Measurements from ENCODE around the gene ADRA2B.

Gene ADRA2B

DNA sequence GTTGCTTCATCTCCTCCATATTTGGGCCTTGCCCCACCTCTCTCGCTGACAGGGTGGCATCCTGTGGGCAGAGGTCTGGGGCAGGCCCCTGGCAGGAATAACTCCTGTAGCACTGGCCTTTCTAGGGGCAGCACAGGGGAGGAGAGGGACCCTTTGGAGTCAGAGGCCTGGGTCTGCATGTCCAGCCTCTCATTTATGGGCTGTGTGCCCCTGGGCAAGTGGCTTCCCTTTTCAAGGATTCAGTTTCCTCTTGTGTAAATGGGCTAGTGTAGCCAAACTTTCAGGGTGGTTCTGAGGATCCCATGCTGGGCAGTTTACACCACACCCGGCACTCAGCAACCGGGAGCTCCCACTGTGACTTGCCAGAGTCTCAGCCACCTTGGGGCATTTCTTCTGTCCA is 23.4 kb downstream of the ADRA2B start:
- Histone ChIP-seq H3K27ac (ENCODE audit: insufficient read depth in 1 of 2, low read depth in 1 of 2, low read length in 2 of 2, poor library complexity in 1 of 2, severe bottlenecking in 2 of 2) (no peak overlapping the region), H3K9me3 (ENCODE audit: control extremely low read depth in 1 of 5, control insufficient read depth in 4 of 5, insufficient read depth in 2 of 5, low read depth in 1 of 5, low read length in 4 of 5) (no peaks in the 10 kb centered on the region), H3K27me3 (replicated peaks in 2 of 5; ENCODE audit: control insufficient read depth in 4 of 5, insufficient read depth in 5 of 5, low read length in 4 of 5) (no peaks in the 10 kb centered on the region), H3K36me3 (ENCODE audit: control insufficient read depth in 4 of 4, insufficient read depth in 4 of 4, low read length in 3 of 4) (no peaks in the 10 kb centered on the region), H3K4me1 (ENCODE audit: control extremely low read depth in 1 of 4, control insufficient read depth in 4 of 4, insufficient read depth in 4 of 4, low read length in 3 of 4) (no peaks in the 10 kb centered on the region), H3K4me3 (ENCODE audit: control insufficient read depth in 1 of 7, extremely low read depth in 1 of 7, insufficient read depth in 4 of 7, low read depth in 2 of 7, low read length in 6 of 7) (no peak overlapping the region)
- POLR2A ChIA-PET: no interaction called here
- no peak for DNase-seq
- WGBS (ENCODE audit: insufficient coverage): 96% methylated on average over 3 of the region's 3 CpGs
- CTCF ChIA-PET: interaction anchor here (1.8 to 3.2 kb wide), 2 partner anchors 24 to 45 kb away, joined by 5 to 8 read pairs; partner anchors contain the start of gene ASTL

DNA sequence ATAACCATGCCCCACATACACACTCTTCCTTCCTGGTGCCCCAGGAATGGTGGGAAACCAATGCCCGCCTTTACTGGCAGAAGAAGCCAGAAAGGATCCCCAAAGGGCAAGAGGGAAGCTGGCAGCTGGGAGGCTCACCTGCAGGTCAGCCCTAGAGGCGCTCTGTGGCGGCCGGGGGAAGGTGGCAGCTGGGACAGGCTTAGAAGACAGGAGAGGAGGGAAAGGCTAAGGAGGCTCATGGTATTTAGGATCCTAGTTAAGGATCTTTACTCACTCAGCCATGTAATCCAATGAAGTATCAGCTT is 23.8 kb downstream of the ADRA2B start:
- Histone ChIP-seq H3K4me1 (ENCODE audit: control extremely low read depth in 1 of 4, control insufficient read depth in 4 of 4, insufficient read depth in 4 of 4, low read length in 3 of 4) (no peaks in the 10 kb centered on the region), H3K4me3 (ENCODE audit: control insufficient read depth in 1 of 7, extremely low read depth in 1 of 7, insufficient read depth in 4 of 7, low read depth in 2 of 7, low read length in 6 of 7) (no peak overlapping the region), H3K9me3 (ENCODE audit: control extremely low read depth in 1 of 5, control insufficient read depth in 4 of 5, insufficient read depth in 2 of 5, low read depth in 1 of 5, low read length in 4 of 5) (no peaks in the 10 kb centered on the region), H3K27me3 (replicated peaks in 2 of 5; ENCODE audit: control insufficient read depth in 4 of 5, insufficient read depth in 5 of 5, low read length in 4 of 5) (no peaks in the 10 kb centered on the region), H3K36me3 (ENCODE audit: control insufficient read depth in 4 of 4, insufficient read depth in 4 of 4, low read length in 3 of 4) (no peaks in the 10 kb centered on the region), H3K27ac (ENCODE audit: insufficient read depth in 1 of 2, low read depth in 1 of 2, low read length in 2 of 2, poor library complexity in 1 of 2, severe bottlenecking in 2 of 2) (no peak overlapping the region)
- DNase-seq: no peak
- ChIA-PET CTCF (interaction anchor here (1.8 to 3.2 kb wide), 2 partner anchors 25 to 46 kb away, joined by 5 to 8 read pairs; partner anchors contain the start of gene ASTL), POLR2A (no interaction called here)
- WGBS (ENCODE audit: insufficient coverage): 97% methylated on average over 4 of the region's 4 CpGs

GRCh38 chr2:96091711-96092572 is 24.4 kb downstream of the ADRA2B start:
- CTCF ChIA-PET: interaction anchor here (1.8 to 3.2 kb wide), 2 partner anchors 25 to 46 kb away, joined by 5 to 8 read pairs; partner anchors contain the start of gene ASTL

DNA sequence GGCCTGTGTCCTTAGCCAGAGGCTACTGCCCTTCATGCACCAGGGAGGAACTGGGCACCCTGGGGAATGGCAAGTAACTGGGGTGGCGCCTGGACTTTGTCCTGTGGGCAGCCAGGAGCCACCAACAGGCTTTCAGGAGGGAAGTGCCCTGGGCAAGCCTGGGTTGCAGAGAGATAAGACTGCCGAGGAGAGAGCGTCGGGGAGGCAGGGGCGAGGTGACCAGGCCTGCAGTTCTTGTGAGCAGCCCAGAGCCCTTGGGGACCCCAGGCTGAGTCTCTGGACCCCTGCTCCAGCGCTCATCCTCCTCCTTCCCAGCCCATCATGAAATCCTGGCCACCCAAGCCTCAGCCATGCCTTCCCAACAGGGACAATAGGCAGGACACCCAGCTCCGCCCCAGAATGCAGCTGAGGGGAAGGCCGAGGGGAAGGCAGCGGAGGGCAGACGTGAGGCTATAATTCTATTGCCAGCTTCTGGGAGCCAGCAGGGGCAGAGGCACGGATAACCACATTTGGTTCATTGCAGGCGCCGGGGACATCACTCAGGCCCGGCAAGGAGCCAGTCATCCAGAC is 25.1 kb downstream of the ADRA2B start:
- H3K36me3 ChIP-seq (ENCODE audit: control insufficient read depth in 4 of 4, insufficient read depth in 4 of 4, low read length in 3 of 4): no peaks in the 10 kb centered on the region
- no peaks in the 10 kb centered on the region for H3K9me3 ChIP-seq (ENCODE audit: control extremely low read depth in 1 of 5, control insufficient read depth in 4 of 5, insufficient read depth in 2 of 5, low read depth in 1 of 5, low read length in 4 of 5)
- 96% methylated on average over 14 of the region's 14 CpGs for WGBS (ENCODE audit: insufficient coverage)
- POLR2A ChIA-PET: no interaction called here
- H3K27me3 ChIP-seq (replicated peaks in 2 of 5; ENCODE audit: control insufficient read depth in 4 of 5, insufficient read depth in 5 of 5, low read length in 4 of 5): no peaks in the 10 kb centered on the region
- DNase-seq: no peak
- no peaks in the 10 kb centered on the region for H3K4me1 ChIP-seq (ENCODE audit: control extremely low read depth in 1 of 4, control insufficient read depth in 4 of 4, insufficient read depth in 4 of 4, low read length in 3 of 4)
- no peak overlapping the region for H3K27ac ChIP-seq (ENCODE audit: insufficient read depth in 1 of 2, low read depth in 1 of 2, low read length in 2 of 2, poor library complexity in 1 of 2, severe bottlenecking in 2 of 2)
- H3K4me3 ChIP-seq (ENCODE audit: control insufficient read depth in 1 of 7, extremely low read depth in 1 of 7, insufficient read depth in 4 of 7, low read depth in 2 of 7, low read length in 6 of 7): no peak overlapping the region
- CTCF ChIA-PET: interaction anchor here (1.1 to 3.2 kb wide), 2 partner anchors 11 to 26 kb away, joined by 3 to 8 read pairs; no protein-coding TSS in a partner anchor

More at GRCh38 chr2:96091711-96092572, 24.4 kb downstream of the ADRA2B start:
- no peaks in the 10 kb centered on the region for H3K36me3 ChIP-seq (ENCODE audit: control insufficient read depth in 4 of 4, insufficient read depth in 4 of 4, low read length in 3 of 4)
- no peaks in the 10 kb centered on the region for H3K27me3 ChIP-seq (replicated peaks in 2 of 5; ENCODE audit: control insufficient read depth in 4 of 5, insufficient read depth in 5 of 5, low read length in 4 of 5)
- DNase-seq: no peak
- POLR2A ChIA-PET: no interaction called here
- no peaks in the 10 kb centered on the region for H3K9me3 ChIP-seq (ENCODE audit: control extremely low read depth in 1 of 5, control insufficient read depth in 4 of 5, insufficient read depth in 2 of 5, low read depth in 1 of 5, low read length in 4 of 5)
- no peak overlapping the region for H3K4me3 ChIP-seq (ENCODE audit: control insufficient read depth in 1 of 7, extremely low read depth in 1 of 7, insufficient read depth in 4 of 7, low read depth in 2 of 7, low read length in 6 of 7)
- H3K4me1 ChIP-seq (ENCODE audit: control extremely low read depth in 1 of 4, control insufficient read depth in 4 of 4, insufficient read depth in 4 of 4, low read length in 3 of 4): no peaks in the 10 kb centered on the region
- no peak overlapping the region for H3K27ac ChIP-seq (ENCODE audit: insufficient read depth in 1 of 2, low read depth in 1 of 2, low read length in 2 of 2, poor library complexity in 1 of 2, severe bottlenecking in 2 of 2)
- 96% methylated on average over 15 of the region's 18 CpGs for WGBS (ENCODE audit: insufficient coverage)

DNA sequence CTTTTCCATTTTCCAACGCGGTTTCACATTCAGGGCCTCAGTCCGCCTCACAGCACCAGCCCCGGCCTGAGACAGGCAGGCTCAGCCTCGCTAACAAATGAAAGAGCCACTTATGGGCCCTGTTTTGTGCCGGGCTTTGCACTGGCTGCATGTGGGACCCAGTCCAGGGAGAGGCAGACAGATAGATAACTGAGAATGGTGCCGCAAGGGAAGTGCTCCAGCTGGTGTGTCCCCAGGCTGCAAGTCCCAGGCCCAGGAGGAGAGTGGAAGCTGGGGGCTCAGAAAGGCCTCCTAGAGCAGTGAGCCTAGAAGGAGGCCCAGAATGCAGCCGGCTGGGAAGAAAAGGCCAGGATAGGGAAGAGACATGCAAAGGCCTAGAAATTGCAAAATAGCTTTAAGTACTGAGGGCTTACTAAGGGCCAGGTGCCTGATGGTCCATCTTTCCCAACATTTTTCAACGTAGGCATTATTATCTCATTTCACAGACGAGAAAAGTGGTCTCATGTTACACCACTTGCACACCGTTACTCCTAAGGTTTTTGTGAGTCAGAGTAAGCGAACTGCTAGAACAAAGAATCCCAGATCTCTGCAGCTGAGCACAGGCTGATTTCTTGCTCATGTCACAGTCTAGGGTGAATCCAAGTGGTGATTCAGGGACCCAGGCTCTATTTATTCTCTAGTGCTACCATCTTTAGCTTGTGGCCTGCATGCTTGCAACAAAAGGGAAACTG is 26.0 kb downstream of the ADRA2B start:
- DNase-seq: no peak
- CTCF ChIA-PET: interaction anchor here (1.1 to 3.2 kb wide), 2 partner anchors 11 to 27 kb away, joined by 3 to 8 read pairs; no protein-coding TSS in a partner anchor

DNA sequence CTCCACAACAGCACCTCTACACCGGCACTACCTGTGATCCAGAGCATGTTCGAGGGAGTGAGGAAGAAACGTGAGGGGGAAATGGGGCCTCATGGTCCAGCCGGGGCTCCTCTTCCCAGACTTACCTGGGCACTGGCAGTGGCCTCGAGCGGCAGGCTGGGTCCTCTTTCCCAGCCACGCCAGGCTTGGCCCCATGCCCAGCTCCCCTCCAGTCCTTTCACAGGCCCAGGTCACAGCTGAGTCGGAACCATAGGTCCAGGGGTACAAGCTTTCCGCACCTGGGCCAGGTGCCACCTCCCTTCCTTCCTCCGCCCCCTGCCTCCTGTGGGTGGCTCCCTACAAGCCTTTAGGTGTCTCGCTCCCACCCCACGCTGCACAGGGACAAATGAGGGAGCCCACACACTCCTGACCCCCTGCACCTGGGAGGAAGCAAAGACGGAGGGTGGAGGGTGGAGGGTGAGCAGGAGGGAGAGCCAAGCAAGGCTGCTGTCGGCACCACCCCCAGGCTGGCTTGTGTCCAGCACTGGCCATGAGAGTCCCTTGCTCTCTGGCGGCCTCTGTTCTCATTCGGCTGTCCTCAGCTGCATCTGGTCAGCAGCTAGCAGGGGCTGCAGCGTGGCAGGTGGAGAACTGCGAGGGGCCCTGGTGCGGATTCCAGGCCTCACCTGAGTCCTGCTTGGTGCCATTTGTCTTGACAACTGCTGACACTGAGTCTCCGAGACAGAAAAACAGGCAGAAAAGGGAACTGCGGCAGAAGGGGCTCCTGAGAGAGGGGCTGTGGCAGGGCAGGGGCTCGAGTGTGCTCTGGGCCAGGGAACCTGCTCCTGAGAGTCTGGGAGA is 26.8 kb downstream of the ADRA2B start:
- WGBS (ENCODE audit: insufficient coverage): 97% methylated on average over 18 of the region's 22 CpGs
- no peak for DNase-seq
- H3K4me3 ChIP-seq (ENCODE audit: control insufficient read depth in 1 of 7, extremely low read depth in 1 of 7, insufficient read depth in 4 of 7, low read depth in 2 of 7, low read length in 6 of 7): no peak overlapping the region
- H3K27me3 ChIP-seq (replicated peaks in 2 of 5; ENCODE audit: control insufficient read depth in 4 of 5, insufficient read depth in 5 of 5, low read length in 4 of 5): no peaks in the 10 kb centered on the region
- no peaks in the 10 kb centered on the region for H3K9me3 ChIP-seq (ENCODE audit: control extremely low read depth in 1 of 5, control insufficient read depth in 4 of 5, insufficient read depth in 2 of 5, low read depth in 1 of 5, low read length in 4 of 5)
- ChIA-PET CTCF (interaction anchor here (0.6 to 0.9 kb wide), 3 partner anchors 9 to 21 kb away, joined by 3 read pairs; no protein-coding TSS in a partner anchor), POLR2A (no interaction called here)
- no peaks in the 10 kb centered on the region for H3K36me3 ChIP-seq (ENCODE audit: control insufficient read depth in 4 of 4, insufficient read depth in 4 of 4, low read length in 3 of 4)
- H3K4me1 ChIP-seq (ENCODE audit: control extremely low read depth in 1 of 4, control insufficient read depth in 4 of 4, insufficient read depth in 4 of 4, low read length in 3 of 4): no peaks in the 10 kb centered on the region
- no peak overlapping the region for H3K27ac ChIP-seq (ENCODE audit: insufficient read depth in 1 of 2, low read depth in 1 of 2, low read length in 2 of 2, poor library complexity in 1 of 2, severe bottlenecking in 2 of 2)

More for the DNA sequence above, 26.0 kb downstream of the ADRA2B start:
- H3K9me3 ChIP-seq (ENCODE audit: control extremely low read depth in 1 of 5, control insufficient read depth in 4 of 5, insufficient read depth in 2 of 5, low read depth in 1 of 5, low read length in 4 of 5): no peaks in the 10 kb centered on the region
- no peaks in the 10 kb centered on the region for H3K4me1 ChIP-seq (ENCODE audit: control extremely low read depth in 1 of 4, control insufficient read depth in 4 of 4, insufficient read depth in 4 of 4, low read length in 3 of 4)
- POLR2A ChIA-PET: no interaction called here
- H3K27me3 ChIP-seq (replicated peaks in 2 of 5; ENCODE audit: control insufficient read depth in 4 of 5, insufficient read depth in 5 of 5, low read length in 4 of 5): no peaks in the 10 kb centered on the region
- WGBS (ENCODE audit: insufficient coverage): 97% methylated on average over 12 of the region's 12 CpGs
- H3K4me3 ChIP-seq (ENCODE audit: control insufficient read depth in 1 of 7, extremely low read depth in 1 of 7, insufficient read depth in 4 of 7, low read depth in 2 of 7, low read length in 6 of 7): no peak overlapping the region
- no peak overlapping the region for H3K27ac ChIP-seq (ENCODE audit: insufficient read depth in 1 of 2, low read depth in 1 of 2, low read length in 2 of 2, poor library complexity in 1 of 2, severe bottlenecking in 2 of 2)
- H3K36me3 ChIP-seq (ENCODE audit: control insufficient read depth in 4 of 4, insufficient read depth in 4 of 4, low read length in 3 of 4): no peaks in the 10 kb centered on the region
